Esophagus (tissue), 2 donors: ENCODE measurements around the gene MIS18A. TPM values are rescaled to one million over a fixed set of nuclear protein-coding genes. Genes with fewer than 3 reads are reported as not detected.

Experiments used
- H3K27ac ChIP-seq, 2 donors: one replicate each; pipeline ENCODE4 v1.5.1; 2013; ENCODE audit warnings: low read depth in 2 of 2, mild to moderate bottlenecking in 2 of 2, inconsistent platforms in 1 of 2, low read length in 1 of 2, moderate library complexity in 1 of 2
- H3K27me3 ChIP-seq, 2 donors: one replicate each; pipeline ENCODE4 v1.6.1; 2013; ENCODE audit warnings: low read length in 2 of 2, control low read depth in 1 of 2, mild to moderate bottlenecking in 1 of 2; ENCODE audit not compliant: insufficient read depth in 2 of 2, control insufficient read depth in 1 of 2
- H3K36me3 ChIP-seq, 2 donors: one replicate each; pipeline ENCODE4 v1.6.1; 2013; ENCODE audit warnings: low read length in 1 of 2; ENCODE audit not compliant: control insufficient read depth in 2 of 2, insufficient read depth in 2 of 2
- H3K4me1 ChIP-seq, 2 donors: one replicate each; pipeline ENCODE4 v1.6.1; 2013; ENCODE audit warnings: low read length in 1 of 2; ENCODE audit not compliant: control insufficient read depth in 2 of 2, insufficient read depth in 2 of 2
- H3K4me3 ChIP-seq, 2 donors: one replicate each; pipeline ENCODE4 v1.5.1; 2013; ENCODE audit warnings: low read length in 2 of 2, mild to moderate bottlenecking in 2 of 2, low read depth in 1 of 2, moderate library complexity in 1 of 2
- H3K9me3 ChIP-seq, 2 donors: one replicate each; pipeline ENCODE4 v1.6.1; 2013; ENCODE audit warnings: mild to moderate bottlenecking in 2 of 2, low read depth in 1 of 2, low read length in 1 of 2, moderate library complexity in 1 of 2; ENCODE audit not compliant: control insufficient read depth in 2 of 2, insufficient read depth in 1 of 2
- WGBS, 2 donors: extraction: QIAGEN DNeasy Blood & Tissue Kit; methylation state at CpG; one replicate each; pipeline ENCODE4 v1.1.7; 2013; 5-methylcytosine and 5-hydroxymethylcytosine counted together
- polyA plus RNA-seq, 2 donors: library from polyadenylated mRNA; stranded (reverse); fragments of 200-250 nt; gene quantifications; one replicate each; pipeline ENCODE4 v1.2.3, GENCODE V29; 2013
- donor health status: healthy with polysubstance abuse.
- donor health status: Bipolar disorder and iron deficiency.

Gene MIS18A
- polyA plus RNA-seq, 2 donors: 8.4 to 9.1 TPM

DNA sequence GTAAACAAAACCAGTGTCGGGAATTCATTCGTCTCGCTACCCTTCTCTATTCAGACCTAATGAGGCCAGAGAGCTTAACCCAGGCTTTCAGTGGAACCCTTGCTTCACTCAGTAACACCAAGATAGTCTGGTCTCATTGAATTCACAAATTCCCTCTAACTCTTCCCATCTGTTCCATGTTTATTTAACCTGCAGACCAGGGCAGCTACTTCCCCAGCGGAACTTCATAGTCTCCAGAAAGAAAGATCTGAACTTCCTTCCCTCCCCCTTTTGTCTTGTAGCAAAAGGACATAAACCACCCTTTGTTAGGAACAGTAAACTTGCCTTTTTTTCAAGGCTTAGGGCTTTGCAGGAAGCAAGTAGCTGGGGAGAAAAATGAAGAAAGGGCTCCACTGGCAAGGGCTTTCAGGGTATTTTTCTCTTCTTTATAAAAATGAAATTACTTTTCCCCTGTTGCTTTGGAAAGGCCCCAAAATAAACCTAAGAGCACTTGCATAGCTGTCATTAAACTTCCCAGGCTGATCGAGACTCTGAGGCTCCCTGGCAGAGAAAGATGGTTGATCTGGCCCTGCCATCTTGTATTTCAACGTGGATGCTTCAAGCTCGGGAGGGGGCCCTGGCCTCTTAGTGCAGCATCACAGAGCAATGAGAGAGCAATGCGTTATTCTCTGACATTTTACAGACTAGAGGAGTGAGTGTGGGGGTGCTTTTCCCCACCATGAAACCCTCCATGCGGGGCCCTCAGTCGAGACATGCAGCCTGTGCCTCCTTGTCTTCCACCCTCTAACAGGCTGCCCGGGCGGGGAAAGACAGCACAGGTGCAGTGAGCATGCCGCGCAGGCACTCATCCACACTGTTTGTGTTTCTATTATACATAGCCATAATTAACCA lies 30.0 kb downstream of the MIS18A start:
- Histone ChIP-seq H3K4me3 (no peak overlapping the region), H3K9me3 (no peaks in the 10 kb centered on the region), H3K4me1 (peaks cover 0 to 5% of the 10 kb centered on the region in 2 donors), H3K27ac (no peak overlapping the region), H3K36me3 (no peaks in the 10 kb centered on the region), H3K27me3 (no peaks in the 10 kb centered on the region)
- WGBS, 2 donors: 72 to 76% methylated on average over 14 of the region's 14 CpGs

DNA sequence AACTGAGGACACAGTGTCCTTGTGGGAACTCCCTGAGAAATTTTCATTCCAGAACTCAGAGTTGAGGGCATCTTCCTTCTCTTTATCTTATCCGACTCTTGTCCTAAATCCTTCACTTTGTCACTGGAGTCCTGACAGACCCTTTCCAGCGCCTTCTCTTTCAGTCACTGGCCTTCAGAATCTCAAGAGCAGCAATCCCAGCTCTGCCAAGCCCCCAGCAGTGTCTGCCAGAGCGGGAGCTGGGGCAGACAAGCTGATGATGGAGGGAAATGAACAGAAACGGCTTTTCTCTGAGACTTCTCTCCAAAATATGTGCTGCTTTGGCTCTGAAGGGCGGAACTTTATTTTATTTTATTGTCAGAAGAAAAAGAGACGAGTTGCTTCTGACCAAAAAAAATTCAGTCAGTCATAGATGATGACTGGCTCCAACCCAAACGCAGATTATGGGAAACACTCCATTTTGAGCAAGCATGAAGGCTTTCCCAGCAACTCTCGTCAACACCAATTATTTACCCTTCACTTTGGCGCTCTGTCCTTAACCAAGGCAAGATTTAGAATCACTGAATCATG lies 32.2 kb downstream of the MIS18A start:
- Histone ChIP-seq H3K4me1 (no peaks in the 10 kb centered on the region), H3K9me3 (no peaks in the 10 kb centered on the region), H3K36me3 (no peaks in the 10 kb centered on the region), H3K27me3 (no peaks in the 10 kb centered on the region), H3K4me3 (no peak overlapping the region), H3K27ac (no peak overlapping the region)
- 74 to 78% methylated on average over 9 of the region's 9 CpGs for WGBS, 2 donors

DNA sequence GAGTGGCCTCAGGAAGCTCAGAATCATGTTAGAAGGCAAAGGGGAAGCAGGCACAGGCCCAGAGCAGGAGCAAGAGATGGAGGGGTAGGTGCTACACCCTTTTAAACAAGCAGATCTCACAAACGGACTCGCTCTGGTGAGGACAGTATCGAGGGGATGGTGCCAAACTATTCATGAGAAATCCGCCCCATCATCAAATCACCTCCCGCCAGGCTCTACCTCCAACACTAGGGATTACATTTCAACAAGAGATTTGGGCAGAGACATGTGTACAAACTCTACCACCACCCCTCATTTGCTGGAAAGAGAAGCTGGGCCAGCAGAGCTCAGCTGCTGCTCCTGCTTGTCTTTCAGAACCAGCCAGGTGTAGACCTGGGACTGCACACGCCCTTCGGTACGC lies 32.9 kb downstream of the MIS18A start:
- H3K9me3 ChIP-seq: no peaks in the 10 kb centered on the region
- H3K4me3 ChIP-seq: no peak overlapping the region
- no peaks in the 10 kb centered on the region for H3K36me3 ChIP-seq
- H3K27me3 ChIP-seq: no peaks in the 10 kb centered on the region
- no peaks in the 10 kb centered on the region for H3K4me1 ChIP-seq
- 83 to 88% methylated on average over 8 of the region's 8 CpGs for WGBS, 2 donors
- no peak overlapping the region for H3K27ac ChIP-seq

DNA sequence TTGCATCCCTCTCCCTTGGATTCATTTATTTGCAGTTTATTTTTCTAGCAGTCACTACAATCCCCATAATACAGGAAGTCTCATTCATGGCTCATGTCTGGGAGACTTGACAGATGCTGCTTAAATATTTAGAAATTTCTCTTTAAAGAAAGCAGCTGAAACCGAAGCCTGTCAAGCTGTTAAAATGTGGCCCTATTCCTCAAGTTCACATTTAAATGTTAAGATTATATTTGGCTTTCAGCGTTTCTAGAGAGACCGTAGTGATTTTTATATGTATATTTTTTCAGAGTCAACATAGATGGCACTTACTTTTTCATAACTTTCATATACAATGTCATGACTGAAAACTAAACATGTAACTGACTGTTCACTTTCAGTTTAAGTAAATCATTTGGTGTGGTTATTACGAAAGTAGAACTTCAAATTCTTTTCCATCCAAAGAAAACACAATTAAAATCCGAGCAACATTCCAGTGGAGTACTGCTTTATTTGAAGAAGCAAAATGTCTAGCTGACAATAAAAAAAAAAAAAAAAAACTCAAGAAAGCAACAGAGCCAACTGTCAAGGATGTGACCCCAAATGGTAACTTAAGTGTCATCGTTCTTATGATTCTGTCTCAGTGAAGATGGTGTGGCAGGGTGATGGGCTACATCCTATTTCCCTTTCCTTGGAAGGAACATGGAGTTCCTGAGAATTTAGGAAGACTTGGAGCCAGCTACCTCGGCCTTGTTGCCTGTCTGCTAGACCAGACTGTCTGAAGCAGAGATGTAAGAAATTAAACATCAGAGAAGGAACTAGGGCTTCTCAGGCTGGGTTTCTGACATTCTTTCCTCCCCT lies 37.8 kb downstream of the MIS18A start:
- 48 to 50% methylated on average over 7 of the region's 7 CpGs for WGBS, 2 donors
- no peaks in the 10 kb centered on the region for H3K36me3 ChIP-seq
- H3K4me3 ChIP-seq: no peak overlapping the region
- H3K27ac ChIP-seq: no peak overlapping the region
- no peaks in the 10 kb centered on the region for H3K27me3 ChIP-seq
- no peaks in the 10 kb centered on the region for H3K4me1 ChIP-seq
- H3K9me3 ChIP-seq: no peaks in the 10 kb centered on the region

DNA sequence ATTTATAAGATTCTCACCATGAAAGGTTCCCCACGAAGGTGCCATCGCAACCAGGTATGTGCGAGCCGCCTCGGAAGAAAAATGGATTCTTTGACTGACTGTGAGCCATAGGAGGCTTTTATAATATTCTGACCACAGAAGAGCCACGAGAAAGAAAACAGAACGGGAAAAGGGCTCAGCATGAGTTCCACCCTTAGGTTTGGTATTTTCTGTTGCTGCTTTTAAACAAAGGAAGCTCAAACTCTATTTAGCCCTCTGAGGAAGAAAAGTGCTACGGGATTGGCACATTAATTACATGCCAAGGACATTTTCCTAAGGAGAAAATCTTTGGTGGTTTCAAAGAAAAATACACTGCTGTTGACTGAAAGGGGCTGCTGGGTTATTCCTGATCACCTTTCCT lies 39.3 kb downstream of the MIS18A start:
- WGBS, 2 donors: 72 to 77% methylated on average over 8 of the region's 8 CpGs
- H3K9me3 ChIP-seq: no peaks in the 10 kb centered on the region
- no peak overlapping the region for H3K27ac ChIP-seq
- no peaks in the 10 kb centered on the region for H3K27me3 ChIP-seq
- no peaks in the 10 kb centered on the region for H3K4me1 ChIP-seq
- H3K36me3 ChIP-seq: no peaks in the 10 kb centered on the region
- no peak overlapping the region for H3K4me3 ChIP-seq

DNA sequence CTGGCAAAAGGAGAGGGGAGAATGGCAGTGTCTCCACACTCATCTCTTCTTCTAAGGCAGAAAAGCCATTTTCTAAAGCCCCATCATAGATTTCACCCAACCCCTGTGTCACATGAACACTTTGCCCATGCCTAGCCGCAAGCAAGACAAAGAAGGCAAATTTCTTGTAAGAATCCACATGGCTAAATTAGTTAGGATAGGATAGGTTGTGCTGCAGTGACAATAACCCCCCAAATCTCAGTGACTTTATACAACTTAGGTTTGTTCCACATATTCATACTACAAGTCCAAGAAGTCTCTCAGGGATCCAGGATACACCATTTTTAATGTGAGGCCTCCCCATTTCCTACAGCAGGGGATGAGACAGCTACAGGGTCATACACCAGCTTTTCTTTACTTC lies 40.8 kb downstream of the MIS18A start:
- WGBS, 2 donors: 95 to 100% methylated on average over 1 of the region's 1 CpG
- H3K4me1 ChIP-seq: no peaks in the 10 kb centered on the region
- no peaks in the 10 kb centered on the region for H3K9me3 ChIP-seq

DNA sequence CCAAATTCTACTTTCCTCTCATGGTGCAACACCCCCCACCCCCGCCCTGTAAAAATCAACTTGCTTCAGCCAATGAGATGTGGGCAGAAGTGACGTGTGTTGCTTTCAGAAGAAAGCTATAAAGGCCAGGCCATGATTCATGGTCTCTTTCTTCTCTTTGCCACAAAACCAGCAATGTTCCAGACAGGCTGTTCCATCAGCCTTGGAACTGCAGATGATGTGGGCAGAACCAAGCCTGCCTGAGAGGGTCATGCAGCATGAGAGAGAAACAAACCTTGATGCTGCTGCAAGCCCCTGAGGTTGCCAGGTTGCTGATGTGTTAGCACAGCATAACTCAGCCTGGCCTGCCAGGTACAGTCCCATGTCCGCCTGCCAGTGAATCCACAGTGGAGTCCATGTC lies 41.8 kb downstream of the MIS18A start:
- Histone ChIP-seq H3K9me3 (no peaks in the 10 kb centered on the region), H3K4me1 (no peaks in the 10 kb centered on the region), H3K27me3 (no peaks in the 10 kb centered on the region), H3K4me3 (no peak overlapping the region), H3K27ac (no peak overlapping the region), H3K36me3 (no peaks in the 10 kb centered on the region)
- 75 to 84% methylated on average over 3 of the region's 3 CpGs for WGBS, 2 donors

More for the DNA sequence above, 40.8 kb downstream of the MIS18A start:
- H3K4me3 ChIP-seq: no peak overlapping the region
- no peak overlapping the region for H3K27ac ChIP-seq
- no peaks in the 10 kb centered on the region for H3K36me3 ChIP-seq
- H3K27me3 ChIP-seq: no peaks in the 10 kb centered on the region

DNA sequence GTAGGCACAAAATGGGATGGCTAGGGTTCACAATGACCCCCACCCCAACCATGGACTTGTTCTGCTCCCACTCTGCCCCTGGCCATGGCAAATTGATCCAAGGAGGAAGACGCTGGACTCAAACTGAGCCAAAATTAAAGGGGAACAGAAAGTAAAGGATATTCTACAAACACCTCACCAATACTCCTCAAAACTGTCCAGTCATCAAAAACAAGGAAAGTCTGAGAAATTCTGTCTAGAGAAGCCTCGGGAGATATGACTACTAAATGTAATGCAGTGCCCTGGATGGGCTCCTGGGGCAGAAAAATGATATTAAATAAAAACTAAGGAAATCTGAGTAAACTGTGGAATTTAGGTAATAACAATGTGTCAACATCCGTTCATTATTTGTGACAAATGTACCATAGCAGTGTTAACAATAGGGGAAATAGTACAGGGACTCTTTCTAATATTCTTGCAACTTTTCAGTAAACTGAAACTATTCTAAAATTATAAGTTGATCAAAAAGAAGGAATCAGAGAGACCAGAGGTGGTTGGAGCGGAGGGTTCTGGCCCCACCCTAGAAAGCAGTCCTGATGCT lies 45.0 kb downstream of the MIS18A start:
- H3K36me3 ChIP-seq: no peaks in the 10 kb centered on the region
- 88 to 90% methylated on average over 4 of the region's 4 CpGs for WGBS, 2 donors

DNA sequence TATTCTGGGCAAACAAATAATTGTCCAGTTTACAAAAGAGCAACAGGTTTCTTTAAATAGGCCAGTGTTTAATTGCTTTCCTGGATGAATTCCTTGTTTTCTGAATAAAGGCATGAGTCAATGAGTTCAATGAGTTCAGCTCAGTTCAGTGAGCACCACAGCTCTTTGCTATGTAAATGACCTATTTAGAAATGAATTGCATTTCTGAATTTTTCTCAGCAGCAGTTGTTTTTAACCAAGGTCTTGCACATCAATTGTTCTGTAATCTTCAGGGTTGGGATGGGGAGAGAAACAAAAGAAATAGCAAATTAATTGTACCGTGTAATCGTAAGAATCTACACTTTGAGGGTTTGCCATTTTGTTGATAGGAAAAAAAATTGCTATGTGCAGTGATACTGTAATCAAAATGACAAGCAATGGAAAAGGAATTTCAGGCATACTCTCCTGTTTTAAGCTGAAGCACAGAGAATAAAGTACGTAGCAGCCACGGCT lies 45.7 kb downstream of the MIS18A start:
- 82% methylated on average over 4 of the region's 4 CpGs for WGBS, 2 donors
- Histone ChIP-seq H3K27me3 (no peaks in the 10 kb centered on the region), H3K36me3 (no peaks in the 10 kb centered on the region), H3K4me3 (no peak overlapping the region), H3K9me3 (no peaks in the 10 kb centered on the region), H3K4me1 (no peaks in the 10 kb centered on the region), H3K27ac (no peak overlapping the region)

More for the DNA sequence above, 45.0 kb downstream of the MIS18A start:
- Histone ChIP-seq H3K27me3 (no peaks in the 10 kb centered on the region), H3K9me3 (no peaks in the 10 kb centered on the region), H3K4me3 (no peak overlapping the region), H3K4me1 (no peaks in the 10 kb centered on the region), H3K27ac (no peak overlapping the region)
